HG03139 (cell line): ENCODE measurements around the gene TTC7B.

ENCODE experiments used
- ATAC-seq: cut with Tn5 transposase; IDR thresholded peaks from one replicate; pipeline ENCODE4 v1.9.1; 2021; ENCODE audit not compliant: unreplicated experiment

Gene TTC7B

DNA sequence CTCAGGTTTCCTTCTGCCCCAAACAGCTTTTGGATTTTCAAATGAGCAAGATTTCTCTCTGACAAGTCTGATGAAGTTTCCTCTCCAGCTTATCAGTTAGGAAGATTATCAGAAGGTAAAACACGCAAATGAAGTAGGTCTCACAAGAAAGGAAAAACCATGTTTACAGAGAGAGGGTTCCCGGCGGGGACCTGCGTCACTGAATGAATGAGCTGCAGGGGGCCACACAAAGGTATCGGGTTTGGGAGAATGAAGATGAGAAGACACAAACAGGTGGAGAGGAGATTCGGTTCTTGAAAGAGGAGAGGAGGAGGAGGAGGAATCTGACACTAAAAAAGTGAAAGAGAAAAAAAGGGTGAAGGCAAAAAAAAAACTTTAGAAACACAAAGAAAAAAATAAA, 210.8 kb downstream of the TTC7B start:
- no peak for ATAC-seq

DNA sequence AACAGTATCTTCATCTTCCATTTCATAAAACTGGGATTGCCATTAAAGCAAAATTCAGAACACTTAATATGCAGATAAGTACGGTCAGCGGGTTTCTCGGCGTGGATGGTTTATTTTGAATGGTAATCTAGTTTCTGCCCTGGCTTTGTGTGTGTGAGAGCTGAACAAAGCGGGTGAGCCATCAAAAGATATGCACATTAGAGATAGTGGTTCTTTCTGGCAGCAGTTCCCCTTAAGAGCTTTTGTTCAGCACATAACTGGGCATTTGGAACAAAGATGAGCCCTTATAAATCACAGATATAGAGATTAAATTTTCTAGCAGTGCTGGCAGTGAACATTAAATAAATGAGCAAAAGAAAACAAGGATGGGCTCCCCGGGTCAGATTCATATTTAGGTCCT, 211.9 kb downstream of the TTC7B start:
- ATAC-seq: no peak

DNA sequence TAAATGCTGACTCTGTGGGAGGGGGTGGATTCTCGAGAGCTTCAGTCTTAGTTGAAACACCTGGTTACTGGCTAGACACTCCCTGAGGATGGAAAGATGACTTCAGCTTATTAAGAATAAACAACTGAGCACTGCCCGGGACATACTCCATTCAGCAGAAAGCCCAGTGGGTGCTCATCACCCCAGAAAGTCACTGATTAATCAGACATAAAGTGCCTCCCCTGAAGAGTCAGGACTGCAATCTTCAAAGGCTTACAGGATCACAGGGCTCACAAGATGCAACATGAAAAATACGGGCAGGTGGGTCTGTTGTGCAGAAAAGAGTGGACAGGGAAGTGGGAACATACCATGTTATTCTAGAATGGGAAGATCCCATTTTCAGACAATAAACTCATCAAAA, 212.4 kb downstream of the TTC7B start:
- no peak for ATAC-seq

GRCh38 chr14:90603336-90603735, 212.9 kb downstream of the TTC7B start:
- no peak for ATAC-seq

GRCh38 chr14:90602088-90602687, 214.0 kb downstream of the TTC7B start:
- no peak for ATAC-seq

- no peak for ATAC-seq
Observed at GRCh38 chr14:90601563-90601962, 214.7 kb downstream of the TTC7B start.

GRCh38 chr14:90600619-90601018, 215.6 kb downstream of the TTC7B start:
- no peak for ATAC-seq

- no peak for ATAC-seq
Observed at GRCh38 chr14:90599748-90600507, 216.3 kb downstream of the TTC7B start.

GRCh38 chr14:90599339-90599738, 216.9 kb downstream of the TTC7B start:
- ATAC-seq: no peak

DNA sequence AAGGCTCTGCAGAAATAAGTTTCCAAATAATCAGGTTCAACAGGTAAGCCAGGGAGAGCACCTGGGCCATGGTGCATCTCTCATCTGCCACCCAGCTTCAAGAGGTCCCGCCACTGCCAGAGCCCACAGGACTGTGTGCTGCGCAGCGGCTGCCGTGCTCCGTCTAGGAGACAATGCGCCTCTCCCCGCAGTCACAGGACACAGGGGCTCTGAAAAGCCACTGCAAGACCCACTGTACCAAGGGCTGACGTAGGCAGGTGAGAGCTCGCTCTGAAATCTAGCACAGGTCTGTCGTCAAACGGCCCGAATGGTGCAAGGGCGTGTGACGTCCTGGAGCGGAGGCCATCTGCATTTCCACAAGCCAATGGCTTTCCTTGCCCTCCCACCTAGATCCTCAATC, 218.3 kb downstream of the TTC7B start:
- ATAC-seq: no peak

- ATAC-seq: no peak
Observed at GRCh38 chr14:90596733-90597132, 219.5 kb downstream of the TTC7B start.

- no peak for ATAC-seq
Observed at GRCh38 chr14:90593254-90594040, 222.8 kb downstream of the TTC7B start.

- no peak for ATAC-seq
Observed at GRCh38 chr14:90592655-90593054, 223.6 kb downstream of the TTC7B start.

- ATAC-seq: no peak
Observed at GRCh38 chr14:90587918-90588317, 228.3 kb downstream of the TTC7B start.

- no peak for ATAC-seq
Observed at GRCh38 chr14:90587252-90587910, 228.8 kb downstream of the TTC7B start.

DNA sequence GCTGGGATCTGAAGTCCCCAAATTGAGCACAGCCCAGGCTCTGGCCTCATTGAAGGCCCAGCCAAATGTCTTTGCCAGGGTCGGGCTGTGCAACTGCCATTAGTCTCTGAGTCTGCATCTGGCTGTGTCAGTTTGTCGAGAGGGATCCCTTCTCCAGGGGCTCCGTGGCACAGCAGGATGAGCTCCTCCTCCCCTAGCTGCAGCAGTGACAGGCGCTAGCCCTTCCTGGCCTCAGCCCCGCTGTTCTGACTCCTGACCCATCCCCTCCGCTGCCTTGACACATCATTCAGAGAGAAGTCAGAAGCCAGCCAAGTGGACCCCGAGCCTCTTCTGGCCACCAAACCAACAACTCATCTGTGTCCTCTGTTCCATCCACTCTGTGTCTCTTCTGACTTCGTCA, 231.1 kb downstream of the TTC7B start:
- ATAC-seq: no peak

- no peak for ATAC-seq
Observed at GRCh38 chr14:90583916-90584605, 232.2 kb downstream of the TTC7B start.

DNA sequence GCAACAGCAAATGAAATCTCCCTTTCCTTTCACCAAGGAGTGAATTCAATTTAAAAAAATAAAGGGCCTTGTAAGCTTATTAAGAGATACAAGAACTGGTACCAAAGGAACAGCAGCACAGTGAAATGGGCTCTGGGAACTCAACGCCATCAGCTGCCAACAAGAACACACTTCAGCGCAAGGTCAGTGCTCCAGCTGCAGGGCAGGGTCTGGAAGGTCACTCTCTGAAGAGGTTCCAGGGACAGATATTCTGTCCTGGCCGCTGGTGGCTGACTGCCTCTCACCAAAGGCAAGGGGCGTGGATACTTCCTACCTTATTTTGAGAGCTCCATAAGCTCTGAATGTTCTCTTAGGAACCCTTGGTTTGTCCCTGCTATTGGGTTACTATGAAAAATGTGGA, 232.8 kb downstream of the TTC7B start:
- no peak for ATAC-seq

GRCh38 chr14:90582166-90582565, 234.1 kb downstream of the TTC7B start:
- no peak for ATAC-seq

DNA sequence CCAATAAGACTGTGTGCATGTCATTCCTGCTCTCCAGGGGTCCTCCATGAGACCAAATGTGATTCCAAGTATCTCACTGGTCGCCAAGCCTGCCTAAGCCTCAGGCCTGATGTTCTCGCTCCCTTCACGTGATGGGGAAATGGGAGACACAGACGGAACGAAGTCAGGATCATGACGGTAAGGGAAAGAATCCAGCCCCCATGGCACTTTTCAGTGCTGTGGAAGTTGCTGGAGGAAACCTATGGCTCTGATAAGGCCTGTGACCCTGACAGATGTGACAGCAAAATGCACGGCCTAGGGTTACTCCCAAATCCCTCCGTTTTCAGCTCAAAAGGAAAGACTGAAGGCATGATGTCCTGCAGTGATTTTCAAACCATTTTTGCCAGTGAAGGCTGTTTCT, 234.5 kb downstream of the TTC7B start:
- no peak for ATAC-seq
